Activated naive CD8-positive, alpha-beta T cell treated with anti-CD3 and anti-CD28 coated beads, Interleukin-2, amount 10 ng/mL, durations not matched to agents 7 days and 5 days (primary cell): ENCODE measurements around the gene ZNF723. TPM values are rescaled to one million over a fixed set of nuclear protein-coding genes. Genes with fewer than 3 reads are reported as not detected.

ENCODE experiments used
- total RNA-seq, 2 experiments: library from RNA; stranded (reverse); gene quantifications; one replicate each; pipeline ENCODE4 v1.2.3, GENCODE V29; 2021

ZNF723 gene
- total RNA-seq, 2 experiments from 2014 or later: not detected

Other genes with a start within 250 kb of the ZNF723 start
- gene ZNF492, start 198.0 kb upstream of the ZNF723 start, total RNA-seq: 1 to 10 TPM; 2.3 to 2.5 TPM
- not detected for gene ZNF99, start 48.1 kb upstream of the ZNF723 start, total RNA-seq
- not detected for gene ZNF728, start 170.9 kb downstream of the ZNF723 start, total RNA-seq